Epidermal melanocyte (primary cell): ENCODE measurements around the gene PFDN2.

Experiments used
- DNase-seq: peaks from one replicate; pipeline ENCODE4 v3.0.0; 2011; ENCODE audit warnings: low spot score; ENCODE audit not compliant: insufficient read length

The PFDN2 gene

DNA sequence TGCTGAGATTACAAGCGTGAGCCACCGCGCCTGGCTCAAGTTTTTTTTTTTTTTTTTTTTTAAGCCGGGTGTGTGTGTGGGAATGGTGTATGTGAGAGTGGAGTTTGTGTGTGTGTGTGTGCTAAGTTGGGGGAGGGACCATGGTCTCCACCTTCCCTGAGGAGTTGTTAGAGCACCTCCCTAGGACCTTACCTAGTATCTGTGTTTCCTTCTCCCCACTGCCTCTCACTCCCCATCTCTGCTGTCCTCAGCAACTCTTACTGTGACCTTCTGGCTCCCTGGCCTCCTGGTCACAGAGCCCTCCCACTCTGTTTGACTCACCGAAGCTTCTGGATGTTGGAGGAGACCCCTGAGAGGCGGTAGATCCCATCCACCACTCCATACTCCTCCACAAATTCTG lies 58.5 kb downstream of the PFDN2 start:
- no peak for DNase-seq

DNA sequence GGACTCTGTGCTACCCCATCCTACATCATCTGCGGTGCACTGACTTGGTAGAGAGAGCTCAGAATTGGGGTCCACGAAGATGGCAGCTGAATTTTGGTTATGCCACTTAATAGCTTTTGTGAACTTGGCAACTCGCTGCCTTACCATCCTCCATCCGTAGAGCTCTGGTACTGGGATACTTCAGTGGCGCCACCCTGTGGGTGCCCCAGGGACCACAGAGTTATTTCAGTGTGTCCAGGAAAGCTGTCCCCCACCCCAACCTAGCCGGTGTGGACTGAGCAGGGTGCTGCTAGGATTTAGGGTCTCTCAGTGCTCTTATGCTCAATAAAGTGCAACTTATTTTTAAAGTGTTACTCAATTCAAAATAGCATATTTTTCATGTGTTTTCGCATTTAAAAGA lies 63.0 kb downstream of the PFDN2 start:
- DNase-seq = no peak

DNA sequence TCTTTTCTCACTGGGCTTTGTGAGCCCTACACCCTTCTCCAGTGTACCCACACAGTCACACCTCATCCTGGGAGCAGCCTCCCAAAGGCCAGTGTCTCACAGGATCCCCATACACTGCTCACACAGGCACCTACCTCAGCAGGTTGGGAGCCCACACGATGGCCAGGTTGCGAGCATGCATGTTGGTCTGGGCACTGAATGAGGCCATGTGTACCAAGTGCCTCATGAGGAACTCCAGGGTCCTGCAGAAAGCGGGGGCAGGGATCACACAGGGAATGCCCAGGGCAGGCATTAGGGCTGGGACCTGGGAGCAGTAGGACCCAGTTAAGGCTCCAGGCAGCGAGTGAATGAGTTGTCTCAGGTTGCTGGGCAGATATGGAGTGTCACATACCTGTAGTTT lies 63.6 kb downstream of the PFDN2 start:
- no peak for DNase-seq

DNA sequence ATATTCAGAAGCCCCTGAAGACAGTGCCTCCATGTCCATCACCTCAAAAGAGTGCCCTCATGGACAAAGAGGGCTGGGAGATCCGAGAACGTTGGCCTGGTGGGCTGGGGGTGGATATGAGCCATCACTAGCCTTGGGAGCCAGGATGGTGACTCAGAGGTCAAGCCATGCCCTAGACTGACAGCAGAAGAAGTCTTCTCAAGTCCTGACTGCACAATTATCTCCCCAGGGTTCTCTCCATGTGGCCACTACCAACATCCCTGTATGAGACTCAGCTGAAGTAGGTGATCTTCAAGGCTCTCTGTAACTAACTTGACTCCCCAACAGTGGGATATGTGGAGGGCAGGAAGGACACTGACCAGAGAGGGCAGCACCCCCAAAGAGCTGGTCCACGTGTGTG lies 64.9 kb downstream of the PFDN2 start:
- DNase-seq = no peak

DNA sequence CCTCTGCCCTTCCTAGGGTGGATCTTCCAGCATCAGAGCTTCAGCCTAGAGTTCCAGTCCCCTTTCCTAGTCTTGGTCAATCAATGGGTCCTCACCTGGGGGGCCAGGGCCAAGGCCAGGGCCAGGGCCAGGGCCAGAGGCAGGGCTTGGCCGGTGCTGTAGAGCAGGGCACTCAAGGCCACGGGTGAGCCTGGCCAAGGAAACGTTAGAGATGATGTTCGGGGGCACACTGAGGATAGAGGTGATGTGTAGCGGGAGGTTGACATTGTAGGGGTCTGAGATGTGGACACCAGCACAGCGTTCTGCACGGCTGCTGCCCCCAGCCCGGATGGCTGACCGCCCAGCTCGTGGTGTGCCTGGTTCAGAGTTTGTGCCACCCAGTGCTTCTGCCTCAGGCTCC lies 66.6 kb downstream of the PFDN2 start:
- no peak for DNase-seq
